ENCODE results near the gene ULK1.

ULK1 gene

DNA sequence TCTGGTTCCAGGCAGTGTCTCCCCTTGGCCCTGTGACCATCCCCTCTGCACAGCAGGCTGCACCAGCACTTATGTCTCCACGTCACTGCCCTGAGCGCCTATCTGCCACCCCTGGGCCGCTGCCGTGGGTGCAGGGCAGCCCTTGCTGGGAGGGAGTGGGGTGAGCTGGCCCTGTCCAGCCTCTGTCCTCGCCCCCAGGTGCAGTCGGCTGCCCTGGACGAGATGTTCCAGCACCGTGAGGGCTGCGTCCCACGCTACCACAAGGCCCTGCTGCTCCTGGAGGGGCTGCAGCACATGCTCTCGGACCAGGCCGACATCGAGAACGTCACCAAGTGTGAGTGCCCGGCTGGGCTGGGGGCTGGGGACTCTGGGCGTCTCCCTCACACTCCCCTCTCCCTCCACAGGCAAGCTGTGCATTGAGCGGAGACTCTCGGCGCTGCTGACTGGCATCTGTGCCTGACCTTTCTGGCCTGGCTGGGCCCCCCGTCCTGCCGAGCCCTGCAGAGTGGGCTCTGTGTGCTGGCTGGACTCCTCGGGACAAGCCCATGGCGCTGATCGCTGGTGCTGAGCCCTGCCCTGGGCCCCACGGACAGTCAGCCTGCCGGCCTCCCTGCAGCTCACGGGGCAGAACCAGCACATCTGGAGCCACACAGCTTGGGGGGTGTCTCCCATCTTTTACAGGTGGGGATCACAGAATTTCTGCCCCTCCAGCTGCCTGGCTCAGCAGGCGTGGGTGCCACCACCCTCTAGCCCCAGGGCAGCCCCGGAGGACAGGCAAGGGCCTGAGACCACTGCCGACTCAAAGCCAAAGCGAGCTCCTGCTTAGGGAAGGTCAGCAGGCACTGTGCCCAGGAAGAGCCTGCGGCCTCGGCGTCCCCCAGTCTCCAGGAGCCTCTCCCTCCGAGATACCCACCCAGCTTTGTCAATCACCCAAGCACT lies 26.7 kb downstream of the ULK1 start:
- DNase-seq: no peak

- no peak for DNase-seq
These were observed 27.7 kb downstream of the ULK1 start for GRCh38 chr12:131921866-131922769.

DNA sequence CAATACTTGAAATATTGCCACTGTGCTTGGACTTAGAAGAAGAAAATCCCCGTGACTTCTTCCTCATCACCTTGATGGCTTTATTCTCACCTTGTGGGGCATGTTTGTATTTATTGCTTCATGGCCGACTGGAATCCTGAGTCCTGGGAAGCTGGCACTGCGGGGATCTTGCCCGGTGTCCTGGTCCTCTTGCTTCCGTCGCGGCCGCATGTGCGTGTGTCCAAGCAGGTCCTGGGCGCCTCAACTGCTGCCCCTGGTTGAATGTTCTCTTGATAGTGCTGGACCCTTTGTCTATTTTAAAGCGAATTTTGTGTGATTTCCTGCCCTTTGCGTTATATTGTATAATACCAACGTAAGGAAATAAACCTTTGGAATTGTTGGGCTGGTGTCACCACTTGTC lies 28.4 kb downstream of the ULK1 start:
- no peak for DNase-seq

GRCh38 chr12:131923260-131923659 lies 28.8 kb downstream of the ULK1 start:
- DNase-seq: no peak

DNA sequence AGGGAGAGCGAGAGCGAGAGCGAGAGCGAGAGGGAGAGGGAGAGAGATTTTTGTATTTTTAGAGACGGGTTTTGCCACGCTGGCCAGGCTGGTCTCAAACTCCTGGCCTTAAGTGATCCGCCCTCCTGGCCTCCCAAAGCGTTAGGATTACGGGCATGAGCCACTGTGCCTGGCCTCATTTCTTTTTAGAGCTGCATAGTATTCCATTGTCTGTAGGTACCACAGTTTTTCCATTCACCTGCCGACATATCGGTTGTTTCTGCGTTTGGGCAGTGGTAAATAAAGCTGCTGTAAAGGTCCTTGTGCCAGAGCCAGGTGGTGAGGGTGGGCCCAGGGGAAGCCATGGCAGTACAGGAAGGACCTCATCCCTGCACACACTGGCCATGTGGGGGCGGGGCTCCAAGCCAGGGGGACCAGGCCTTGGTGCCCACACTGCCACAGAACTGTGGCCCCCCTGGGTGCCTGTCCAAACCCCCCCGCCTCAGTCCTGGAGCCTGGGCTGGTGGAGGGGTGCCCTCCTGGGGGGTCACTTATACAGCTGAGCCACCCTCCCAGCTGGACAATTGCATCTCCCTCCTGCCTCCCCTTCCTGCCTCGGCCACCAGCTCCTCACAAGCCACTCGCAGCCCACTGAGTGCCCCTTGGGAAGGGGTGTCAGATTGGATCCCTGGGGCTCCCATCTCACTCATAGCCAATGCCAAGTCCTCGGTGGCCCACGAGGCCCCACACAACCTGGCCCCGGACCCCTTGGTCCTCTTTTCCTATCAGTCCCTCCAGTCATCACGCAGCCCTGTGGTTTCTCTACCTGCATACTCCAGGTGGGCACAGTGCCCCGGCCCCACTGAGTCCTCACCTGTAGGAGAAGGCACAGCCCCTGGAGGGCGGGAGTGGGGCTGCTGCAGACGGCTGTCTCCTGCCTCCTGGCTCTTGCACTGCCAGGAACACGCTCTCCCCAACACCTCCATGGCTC lies 33.0 kb downstream of the ULK1 start:
- DNase-seq: no peak

- no peak for DNase-seq
These were observed 33.8 kb downstream of the ULK1 start for GRCh38 chr12:131928080-131928710.

DNA sequence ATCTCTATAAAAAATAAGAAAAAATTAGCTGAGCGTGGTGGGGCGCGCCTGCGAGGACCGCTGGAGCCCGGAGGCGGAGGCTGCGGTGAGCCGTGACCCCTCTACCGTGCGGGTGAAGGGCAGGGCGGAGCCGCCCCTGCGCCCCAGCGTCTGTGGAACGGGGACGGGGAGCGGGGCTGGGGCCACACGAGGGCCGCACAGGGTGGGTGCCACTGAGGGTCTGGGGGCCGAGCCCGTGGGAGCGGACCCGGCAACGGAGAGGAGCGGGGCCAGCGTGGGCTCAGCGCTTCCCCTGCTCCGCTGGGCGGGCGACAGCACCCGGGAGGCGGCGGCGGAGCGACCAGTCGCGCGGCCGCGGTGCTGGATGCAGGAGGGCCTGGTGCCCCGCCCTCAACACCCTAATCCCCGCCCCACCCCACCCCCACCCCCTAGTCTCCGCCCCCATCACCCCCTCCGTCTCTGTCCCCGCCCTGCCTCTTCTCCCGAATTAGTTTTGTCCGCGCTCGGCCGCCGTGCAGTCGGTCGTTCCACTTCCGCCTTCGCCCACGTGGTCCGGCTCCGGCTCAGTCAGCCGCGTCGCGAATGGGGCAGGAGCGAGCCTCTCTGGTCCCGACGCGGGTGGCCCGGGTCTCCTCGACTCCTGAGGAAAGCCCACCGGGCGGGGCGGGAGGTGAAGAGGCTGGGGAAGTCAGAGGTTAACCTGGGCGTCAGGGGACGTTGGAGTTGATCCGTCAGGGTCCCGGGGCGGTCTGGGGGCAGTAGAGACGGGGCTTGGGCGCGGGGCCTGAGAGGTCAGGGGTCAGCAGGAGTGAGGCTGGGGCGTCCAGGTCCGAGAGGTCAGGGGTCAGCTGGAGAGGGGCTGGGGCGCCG lies 34.5 kb downstream of the ULK1 start, which contains the start of gene PUS1:
TSS of gene PUS1 (plus strand) at position 566 of the 870 bp plus-strand sequence. CDS start 447 bp downstream, outside the sequence.
- peak; percentile 91 for DNase-seq

- DNase-seq: peak; percentile 17
These were observed 35.4 kb downstream of the ULK1 start for GRCh38 chr12:131929581-131930456.

DNA sequence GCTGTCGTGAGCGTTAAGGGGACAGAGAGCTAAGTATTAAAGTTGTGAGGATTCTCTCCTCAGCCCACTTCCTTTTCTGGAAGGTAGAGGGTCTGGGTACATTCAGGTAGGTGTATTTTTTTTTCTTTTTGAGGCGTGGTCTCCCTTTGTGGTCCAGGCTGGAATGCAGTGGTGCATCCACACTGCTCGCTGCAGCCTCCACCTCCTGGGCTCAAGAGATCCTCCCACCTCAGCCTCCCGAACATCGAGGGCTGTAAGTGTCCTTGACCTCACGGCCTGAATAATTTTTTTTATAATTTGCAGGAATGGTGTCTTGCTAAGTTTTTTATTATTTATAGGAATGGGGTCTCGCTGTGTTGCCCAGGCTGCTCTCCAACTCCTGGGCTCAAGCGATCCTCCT lies 36.1 kb downstream of the ULK1 start:
- DNase-seq: no peak

DNA sequence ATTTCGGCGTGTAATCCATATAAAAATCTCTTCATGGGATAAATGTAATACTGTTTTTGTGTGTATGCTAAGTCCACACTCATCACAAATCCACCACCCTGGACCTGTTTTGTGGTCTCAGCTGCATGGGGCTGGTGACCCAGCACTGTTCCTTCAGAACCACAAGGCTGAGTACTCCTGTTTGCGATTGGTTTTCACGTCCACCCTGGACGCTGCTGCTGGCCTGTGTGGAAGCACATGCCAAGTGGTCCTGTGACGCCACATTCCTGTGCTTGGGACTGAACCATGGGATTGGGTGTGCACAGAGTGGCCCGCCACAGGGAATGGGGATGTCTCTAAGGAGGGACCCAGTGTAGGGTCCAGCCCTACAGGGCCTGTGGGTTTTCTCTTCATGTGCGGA lies 39.0 kb downstream of the ULK1 start:
- no peak for DNase-seq

DNA sequence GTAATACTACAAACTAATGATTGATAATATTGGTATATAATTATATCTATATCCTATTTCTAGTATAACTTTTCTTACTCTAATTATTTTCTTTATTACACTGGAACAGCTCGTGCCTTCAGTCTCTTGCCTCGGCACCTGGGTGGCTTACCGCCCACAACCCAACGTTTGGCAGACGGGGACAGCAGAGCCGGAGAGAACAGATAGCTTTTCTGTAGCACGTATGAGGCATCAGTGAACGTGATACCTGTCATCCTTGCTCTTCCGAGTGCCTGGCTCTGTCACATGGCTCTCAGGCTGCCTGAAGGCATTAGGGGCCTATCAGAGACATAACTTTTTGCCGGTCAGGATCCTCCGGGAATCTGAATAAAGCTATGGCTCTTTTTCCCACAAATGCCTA lies 40.1 kb downstream of the ULK1 start:
- DNase-seq: no peak

GRCh38 chr12:131938082-131938481 lies 43.7 kb downstream of the ULK1 start:
- DNase-seq: no peak

DNA sequence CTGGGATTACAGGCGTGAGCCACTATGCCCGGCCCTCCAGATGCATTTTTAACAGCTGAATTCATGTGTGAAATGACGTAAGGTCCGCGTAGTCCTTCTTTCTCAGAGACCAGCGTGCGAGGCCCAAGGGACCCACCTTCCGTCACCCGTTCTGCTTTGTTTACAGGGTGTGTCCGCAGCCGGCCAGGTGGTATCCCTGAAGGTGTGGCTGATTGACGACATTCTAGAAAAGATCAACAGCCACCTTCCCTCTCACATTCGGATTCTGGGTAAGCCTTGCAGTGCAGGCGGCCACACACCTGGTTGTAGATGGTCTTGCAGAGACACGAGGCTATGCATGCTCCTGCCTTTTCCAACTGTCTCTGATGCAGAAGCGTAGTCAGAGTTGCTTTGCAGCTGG lies 44.6 kb downstream of the ULK1 start:
- DNase-seq: no peak

GRCh38 chr12:131940141-131940547 lies 45.7 kb downstream of the ULK1 start:
- no peak for DNase-seq

DNA sequence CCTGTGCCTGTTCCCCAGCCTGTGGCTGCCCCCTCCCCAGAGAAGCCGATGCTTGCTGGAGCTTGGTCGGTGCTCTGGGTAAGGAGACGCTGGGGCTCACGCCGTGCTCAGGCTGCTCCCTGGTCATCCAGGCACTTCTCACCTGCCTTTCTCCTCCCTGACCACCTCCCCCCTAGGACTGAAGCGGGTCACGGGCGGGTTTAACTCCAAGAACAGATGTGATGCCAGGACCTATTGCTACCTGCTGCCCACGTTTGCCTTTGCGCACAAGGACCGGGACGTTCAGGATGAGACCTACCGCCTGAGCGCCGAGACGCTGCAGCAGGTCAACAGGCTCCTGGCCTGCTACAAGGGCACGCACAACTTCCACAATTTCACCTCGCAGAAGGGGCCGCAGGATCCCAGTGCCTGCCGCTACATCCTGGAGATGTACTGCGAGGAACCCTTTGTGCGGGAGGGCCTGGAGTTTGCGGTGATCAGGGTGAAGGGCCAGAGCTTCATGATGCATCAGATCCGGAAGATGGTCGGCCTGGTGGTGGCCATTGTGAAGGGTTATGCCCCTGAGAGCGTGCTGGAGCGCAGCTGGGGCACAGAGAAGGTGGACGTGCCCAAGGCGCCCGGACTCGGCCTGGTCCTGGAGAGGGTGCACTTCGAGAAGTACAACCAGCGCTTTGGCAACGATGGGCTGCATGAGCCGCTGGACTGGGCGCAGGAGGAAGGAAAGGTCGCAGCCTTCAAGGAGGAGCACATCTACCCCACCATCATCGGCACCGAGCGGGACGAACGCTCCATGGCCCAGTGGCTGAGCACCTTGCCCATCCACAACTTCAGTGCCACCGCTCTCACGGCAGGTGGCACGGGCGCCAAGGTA lies 46.9 kb downstream of the ULK1 start:
- no peak for DNase-seq

GRCh38 chr12:131941987-131942341 lies 47.5 kb downstream of the ULK1 start:
- DNase-seq: no peak

DNA sequence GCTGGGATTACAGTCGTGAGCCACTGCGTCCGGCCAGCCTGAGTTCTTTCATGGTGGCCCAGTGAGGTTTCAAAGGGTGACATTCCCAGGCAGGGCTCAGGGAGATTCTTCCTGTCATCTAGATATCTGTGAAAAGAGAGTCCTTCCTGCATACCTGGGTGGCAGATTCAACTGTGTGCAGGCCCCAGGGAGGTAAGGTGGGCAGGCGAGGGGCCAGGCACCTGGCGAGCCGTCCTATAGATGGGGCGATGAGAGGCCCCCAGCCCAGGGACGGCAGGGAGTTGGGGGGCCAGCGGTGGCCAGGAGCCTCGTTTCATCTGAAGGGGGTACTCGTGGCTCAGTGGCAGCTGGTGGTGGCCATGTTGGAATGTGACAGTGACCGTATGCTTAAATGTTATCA lies 48.2 kb downstream of the ULK1 start:
- no peak for DNase-seq

DNA sequence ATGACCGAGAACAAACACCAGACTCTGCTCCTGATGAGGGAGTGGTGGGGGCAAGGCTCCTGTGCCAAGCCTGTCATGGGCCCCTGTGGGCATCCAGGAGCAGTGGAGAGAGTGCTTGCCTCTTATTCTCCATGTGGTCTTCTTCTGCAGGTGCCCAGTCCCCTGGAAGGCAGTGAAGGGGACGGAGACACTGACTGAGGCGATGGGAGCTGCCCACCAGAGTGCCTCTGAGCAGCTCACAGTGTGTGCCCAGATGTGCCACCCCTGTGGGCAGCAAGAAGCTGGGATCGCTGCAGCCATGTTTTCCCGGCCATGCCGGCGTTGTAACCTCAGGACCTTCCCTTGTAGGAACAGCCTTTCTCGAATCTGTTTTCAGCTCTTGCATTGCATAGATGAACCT lies 49.0 kb downstream of the ULK1 start:
- DNase-seq: no peak

DNA sequence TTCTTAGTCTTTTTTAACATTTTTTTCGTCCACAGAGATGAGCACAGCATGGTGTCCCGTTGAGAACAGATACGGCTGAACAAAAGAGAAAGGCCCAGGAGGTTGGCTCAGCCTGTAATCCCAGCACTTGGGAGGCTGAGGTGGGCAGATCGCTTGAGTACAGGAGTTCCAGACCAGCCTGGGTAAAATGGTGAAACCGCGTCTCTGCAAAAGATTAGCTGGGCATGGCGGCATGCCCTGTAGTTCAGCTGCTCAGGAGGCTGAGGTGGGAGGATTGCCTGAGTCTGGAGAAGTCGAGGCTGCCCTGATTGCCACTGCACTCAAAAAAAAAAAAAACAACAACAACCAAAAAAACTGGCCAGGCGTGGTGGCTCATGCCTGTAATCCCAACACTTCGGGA lies 49.5 kb downstream of the ULK1 start:
- no peak for DNase-seq
